IPS DF 4.7 (cell line): ENCODE results near the gene RBFOX1.

ENCODE experiments used
- DNase-seq: peaks from one replicate; pipeline ENCODE4 v3.0.0-alpha.2; 2013; ENCODE audit warnings: low spot score; ENCODE audit errors: extremely low read depth

RBFOX1 gene

GRCh38 chr16:7372095-7372494 is 39.5 kb downstream of the RBFOX1 start:
- no peak for DNase-seq

DNA sequence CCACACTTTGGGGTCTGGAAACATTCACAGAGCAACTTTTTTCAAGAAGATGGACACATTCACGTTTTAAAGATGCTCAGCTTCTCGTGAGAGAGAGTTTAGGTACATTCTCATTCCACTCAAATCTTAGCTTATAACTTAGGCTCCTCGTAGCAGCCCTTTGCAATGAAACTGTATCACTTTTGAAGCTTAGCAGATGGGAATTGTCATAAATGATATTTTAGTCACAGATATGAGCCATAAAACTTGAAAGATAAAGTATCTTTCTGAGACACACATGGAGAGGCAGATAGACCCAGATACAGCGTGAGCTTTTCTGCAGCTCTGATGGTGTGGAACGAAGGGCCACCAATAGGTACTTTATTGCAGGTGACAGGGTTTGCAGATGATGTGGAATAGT is 41.1 kb downstream of the RBFOX1 start:
- no peak for DNase-seq

DNA sequence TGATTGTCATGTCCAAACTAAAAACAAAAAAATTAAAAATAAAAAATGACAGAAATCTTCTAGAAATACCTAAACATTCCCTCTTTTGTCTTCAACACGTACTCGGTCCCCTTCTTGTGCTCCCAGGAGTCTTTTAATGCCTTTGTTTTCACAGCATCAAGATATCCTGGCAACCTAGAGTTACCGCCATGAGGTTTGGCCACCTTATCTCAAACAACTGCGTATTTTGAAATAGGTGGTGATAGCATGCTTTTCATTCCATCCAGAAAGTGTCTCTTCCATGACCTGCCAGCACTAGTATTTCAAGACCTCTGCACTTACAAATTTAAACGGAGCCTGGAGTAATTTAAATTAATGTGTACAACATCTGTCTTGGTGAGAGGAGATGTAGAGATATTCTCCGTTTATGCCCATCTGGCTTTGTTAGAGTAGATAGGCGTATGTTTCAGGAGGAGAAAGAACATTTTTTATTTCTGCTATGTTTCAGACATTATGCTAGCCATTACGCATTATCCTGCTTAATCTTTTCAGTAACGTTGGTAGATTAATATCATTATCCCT is 42.0 kb downstream of the RBFOX1 start:
- DNase-seq = no peak

DNA sequence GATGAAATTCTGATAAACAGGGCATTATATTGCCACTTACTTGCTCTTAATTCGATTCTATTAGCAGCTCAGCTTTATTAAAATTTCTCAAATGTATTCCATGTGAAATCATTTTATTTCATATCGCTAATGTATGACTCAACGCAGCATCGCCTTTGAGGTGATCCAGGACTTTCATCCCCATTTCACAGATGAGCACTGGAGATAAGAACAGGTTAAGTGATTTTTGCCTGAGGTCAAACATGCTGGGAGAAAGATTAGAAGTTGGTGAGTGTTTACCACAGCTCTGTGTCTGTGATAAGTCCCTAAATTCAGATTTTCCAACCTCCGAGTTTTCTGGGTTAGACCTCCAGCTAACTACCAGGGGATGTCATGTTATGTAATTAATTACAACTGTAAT is 43.6 kb downstream of the RBFOX1 start:
- DNase-seq = no peak

DNA sequence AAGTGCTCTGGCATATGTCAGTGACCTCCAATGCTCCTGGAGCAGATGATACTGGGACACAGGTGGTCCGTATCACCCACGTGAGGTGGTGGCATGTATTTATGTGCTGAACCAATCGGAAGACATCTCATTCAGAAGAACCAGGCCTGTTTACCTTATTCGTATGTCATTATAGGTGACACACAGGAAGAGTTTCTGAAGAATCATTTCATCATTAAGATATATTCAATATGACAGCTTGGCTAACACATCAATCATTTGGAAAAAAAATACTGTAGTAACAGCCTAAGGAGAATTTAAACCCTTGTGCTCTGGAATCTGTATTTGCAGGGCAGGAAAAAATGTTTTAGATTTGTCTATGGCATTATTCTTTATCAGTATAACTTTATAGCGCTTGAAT is 44.6 kb downstream of the RBFOX1 start:
- DNase-seq = no peak

DNA sequence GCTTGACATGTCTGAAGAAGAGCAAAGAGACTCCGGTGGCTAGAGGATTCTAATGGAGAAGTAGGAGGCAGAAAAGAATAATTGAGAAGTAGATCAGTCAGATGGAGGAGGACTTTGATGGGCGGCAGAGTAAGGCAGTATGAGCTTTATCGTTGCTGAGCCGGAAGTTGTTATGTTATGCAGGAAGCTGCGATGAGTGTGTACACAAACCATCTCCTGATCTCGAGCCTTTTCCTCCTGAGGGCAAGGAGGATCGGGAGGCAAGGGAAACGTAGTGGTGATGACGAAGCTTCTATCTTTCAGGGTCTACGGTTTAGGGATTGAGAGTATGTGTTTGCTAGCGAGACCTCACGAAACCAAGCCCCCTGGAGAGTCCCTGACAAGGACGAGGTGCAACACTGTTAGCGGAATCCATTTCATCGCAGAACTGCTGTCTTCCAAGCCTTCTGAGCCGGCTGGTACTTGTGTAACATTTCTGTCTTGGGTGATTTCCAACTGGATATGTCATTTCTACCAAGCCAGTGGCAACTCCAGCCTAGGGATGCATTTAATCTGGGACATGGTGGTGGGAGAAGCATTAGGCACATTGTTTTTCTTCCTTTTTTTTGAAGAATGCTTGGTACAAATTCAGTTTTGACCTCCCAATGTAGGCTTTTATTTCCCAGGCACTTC is 45.5 kb downstream of the RBFOX1 start:
- DNase-seq = no peak

GRCh38 chr16:7380441-7380840 is 47.8 kb downstream of the RBFOX1 start:
- no peak for DNase-seq

DNA sequence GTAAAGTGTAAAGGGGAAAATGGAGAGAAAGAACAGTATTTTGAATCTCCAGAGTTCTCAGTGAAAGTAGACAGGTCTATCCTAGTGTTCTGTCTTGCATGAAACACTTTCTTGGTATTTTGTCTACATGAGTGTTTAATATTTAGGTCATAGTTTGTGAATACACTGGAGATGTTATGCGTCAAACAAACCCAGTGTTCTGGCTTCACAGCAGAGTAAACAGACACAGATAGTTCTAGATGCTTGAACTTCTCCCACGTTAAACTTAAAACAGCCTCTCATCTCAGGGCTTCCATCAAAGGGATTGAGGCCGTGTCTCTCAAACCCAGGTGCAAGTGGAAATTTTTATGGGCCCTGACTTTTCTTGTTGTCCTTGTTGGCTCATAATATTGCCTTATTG is 48.3 kb downstream of the RBFOX1 start:
- no peak for DNase-seq

- DNase-seq = no peak
Measured at GRCh38 chr16:7381671-7382070, 49.0 kb downstream of the RBFOX1 start.

GRCh38 chr16:7382521-7382920 is 49.9 kb downstream of the RBFOX1 start:
- DNase-seq = no peak

- no peak for DNase-seq
Measured at GRCh38 chr16:7390974-7391373, 58.3 kb downstream of the RBFOX1 start.

DNA sequence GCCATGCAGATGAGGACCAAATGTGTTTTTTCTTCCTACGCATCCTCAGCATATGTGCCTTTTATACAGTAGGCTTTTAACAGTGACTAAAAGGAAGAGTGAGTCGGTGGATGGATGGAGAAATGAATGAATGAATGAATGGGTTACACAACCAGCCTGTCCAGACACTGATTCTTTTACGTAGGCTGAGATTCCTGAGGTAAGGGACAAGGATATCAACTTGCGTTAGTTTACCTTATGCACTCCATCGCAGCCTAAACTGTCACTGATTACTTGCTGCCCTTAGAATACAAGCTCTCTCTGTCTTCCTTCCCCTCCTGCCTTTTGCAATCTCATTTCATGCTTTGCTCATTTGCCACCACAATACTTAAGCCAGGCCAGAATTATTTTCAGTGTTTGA is 59.0 kb downstream of the RBFOX1 start:
- DNase-seq = no peak

GRCh38 chr16:7392206-7392605 is 59.6 kb downstream of the RBFOX1 start:
- DNase-seq = no peak

DNA sequence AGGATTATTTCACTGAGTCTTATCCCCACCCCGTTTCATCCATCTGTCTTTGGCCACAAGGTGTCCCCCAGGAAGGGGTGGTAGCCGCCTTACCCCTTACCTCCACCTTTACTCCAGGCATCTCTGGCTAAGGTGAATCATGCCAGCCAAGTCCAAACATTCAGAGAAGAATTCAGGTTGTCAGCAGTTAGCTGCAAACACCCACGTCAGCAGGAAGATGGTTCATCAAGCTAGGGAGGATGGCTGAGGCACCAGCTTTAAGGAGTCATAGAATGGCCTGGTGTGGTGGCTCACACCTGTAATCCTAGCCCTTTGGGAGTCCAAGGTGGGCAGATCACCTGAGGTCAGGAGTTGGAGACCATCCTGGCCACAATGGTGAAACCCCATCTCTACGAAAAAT is 61.0 kb downstream of the RBFOX1 start:
- DNase-seq = no peak

- no peak for DNase-seq
Measured at GRCh38 chr16:7394720-7395336, 62.2 kb downstream of the RBFOX1 start.

- no peak for DNase-seq
Measured at GRCh38 chr16:7397901-7398300, 65.3 kb downstream of the RBFOX1 start.

DNA sequence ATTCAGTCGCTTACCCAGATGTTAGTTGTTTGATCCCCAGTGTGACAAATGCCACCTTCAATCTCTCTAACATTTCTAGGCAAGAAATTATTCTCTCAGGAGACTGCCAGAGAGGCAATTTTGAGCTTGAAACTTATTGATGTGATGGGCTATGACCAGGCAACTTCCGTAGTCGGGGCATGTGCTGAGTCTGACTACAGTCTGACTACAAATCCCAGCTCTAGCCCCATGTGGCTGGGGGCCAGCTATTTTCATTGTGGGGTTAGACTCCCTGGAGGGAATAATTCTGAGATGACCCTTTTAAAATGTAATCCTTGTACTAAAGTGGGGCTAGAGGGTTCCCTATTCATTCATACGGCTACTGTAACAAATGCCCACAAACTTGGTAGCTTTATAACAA is 65.9 kb downstream of the RBFOX1 start:
- no peak for DNase-seq

- DNase-seq = no peak
Measured at GRCh38 chr16:7399296-7399695, 66.7 kb downstream of the RBFOX1 start.

DNA sequence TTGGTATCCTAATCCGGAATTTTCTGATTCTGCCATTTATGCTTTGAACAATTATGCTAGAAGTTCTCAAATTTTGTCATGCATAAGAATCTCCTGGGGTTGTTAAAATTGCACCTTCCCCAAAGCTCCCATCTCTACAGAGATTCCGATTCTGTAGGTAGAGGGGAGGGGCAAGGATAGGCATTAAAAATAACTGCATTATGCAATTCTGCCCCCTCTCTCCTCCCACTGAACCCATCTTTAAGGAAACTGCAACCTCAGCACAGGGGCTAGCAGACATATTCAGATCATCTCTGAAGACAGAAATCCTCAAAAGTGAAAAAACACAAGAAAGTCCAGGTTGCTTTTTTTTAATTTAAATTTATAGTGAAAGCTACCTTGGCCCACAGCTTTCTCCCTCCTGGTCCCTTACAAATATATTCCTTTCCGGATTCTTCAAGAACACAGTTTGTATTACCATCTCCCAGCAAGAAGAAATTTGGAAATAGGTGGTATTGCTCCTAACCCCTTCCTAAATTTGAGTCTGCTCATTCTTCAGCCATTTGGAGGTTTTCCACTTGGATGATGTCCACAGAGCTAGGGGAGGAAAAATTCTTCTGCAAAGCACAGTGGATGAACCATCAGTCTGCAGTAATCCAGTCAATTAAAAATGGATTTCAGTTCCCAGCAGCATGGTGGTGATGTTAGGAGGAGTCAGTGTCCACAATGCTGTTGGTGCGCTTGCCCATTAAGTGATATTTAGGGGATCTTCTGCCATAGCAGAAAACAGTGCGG is 67.7 kb downstream of the RBFOX1 start:
- DNase-seq = no peak

GRCh38 chr16:7404217-7404616 is 71.6 kb downstream of the RBFOX1 start:
- DNase-seq = no peak

DNA sequence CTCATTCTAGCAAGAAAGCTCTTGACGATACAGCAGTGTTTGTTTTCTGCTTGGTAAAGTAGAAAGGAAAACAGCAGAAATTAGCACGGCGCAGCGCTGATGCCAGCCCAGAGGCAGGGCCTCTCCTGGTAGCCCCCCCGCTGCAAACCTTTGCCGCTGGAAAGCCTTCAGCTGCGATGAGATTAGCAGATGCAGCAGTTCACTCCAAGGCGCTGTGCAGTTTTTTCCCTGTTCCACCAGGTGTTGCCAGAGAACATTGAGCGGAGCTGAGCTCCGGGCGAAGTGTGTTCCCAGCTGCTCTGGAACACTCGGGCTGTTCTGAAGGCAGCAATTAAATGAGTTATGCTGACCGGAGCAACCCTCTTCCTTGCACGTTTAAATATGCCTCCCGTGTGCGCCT is 72.5 kb downstream of the RBFOX1 start:
- no peak for DNase-seq

DNA sequence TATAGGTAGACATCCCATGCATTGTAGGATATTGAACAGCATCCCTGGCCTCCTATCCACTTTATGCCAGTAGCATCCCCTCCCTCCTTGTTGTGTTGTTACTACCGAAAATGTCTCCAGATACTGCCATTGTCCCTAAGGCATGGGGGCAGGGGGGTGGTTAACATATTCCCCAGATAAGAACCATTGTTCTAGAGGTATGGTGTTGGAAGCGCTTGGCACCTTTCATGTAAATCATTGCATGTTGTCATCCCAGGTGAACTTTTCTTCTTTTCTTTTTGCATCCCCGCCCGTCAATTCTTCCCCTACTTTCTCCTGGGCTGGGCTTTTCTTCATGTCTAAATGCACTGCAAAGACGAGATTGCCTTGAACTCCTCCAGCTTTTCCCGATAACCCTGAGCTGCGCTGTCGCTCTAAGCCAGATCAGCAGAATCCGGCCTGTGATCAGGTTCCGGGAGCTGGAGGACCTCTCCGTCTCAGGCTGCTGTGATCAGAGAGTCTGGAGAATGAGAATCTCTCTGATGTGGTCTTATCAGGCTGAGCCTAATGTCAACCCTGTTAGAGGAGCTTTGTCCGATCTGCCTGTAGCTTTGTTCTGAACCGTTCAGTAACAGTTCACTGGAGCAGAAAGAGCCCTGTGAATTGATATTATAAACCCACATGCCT is 76.2 kb downstream of the RBFOX1 start:
- DNase-seq = no peak
